NOMO-1 treated with dmso at 0.1 percent for 144 hours (cell line): Measurements from ENCODE around the gene KCTD1.

Experiments used
- DNase-seq: peaks from one replicate; lab custom pipeline; 2025; ENCODE audit not compliant: unreplicated experiment; lab: John Stamatoyannopoulos, UW

Gene KCTD1

DNA sequence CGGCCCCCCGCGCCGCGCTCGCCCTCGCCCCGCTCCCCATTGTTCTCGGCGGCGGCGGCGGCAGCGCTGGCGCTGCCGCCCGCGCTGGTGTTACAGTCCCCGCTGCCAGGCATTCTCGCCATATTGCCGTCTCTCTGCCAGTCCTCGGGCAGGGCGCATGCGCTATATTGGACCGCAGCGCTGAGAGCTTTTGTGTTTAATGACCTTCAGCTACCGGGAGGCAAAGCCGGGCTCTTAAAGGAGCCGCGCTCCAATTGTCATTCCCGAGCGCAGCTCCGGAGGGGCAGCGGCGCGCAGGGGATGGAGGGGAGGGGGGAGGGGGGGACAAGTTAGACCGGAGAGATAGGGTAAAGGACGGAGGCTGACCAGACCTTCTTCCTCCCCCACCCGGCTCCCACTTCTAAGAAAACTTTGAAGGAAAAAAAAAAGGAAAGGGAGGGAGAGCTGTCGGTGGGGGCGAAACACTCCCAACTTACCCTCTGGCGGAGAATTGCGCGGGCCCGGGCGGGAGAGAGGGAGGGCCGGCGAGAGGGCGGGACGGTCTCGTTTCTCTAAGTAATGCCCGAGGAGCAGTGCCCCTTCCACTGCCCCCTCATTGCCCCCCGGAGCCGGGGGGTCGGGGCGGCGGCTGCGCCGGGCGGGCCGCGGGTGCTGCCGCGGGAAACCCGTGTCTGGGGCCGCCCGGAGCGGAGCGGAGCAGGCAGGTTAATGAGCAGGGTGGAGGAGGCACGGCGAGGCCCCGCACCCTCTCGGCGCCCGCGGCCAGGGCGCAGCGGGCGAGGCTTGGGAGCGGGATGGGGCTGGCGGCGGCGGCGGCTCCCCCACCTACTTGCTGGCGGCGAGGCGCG is at the start of gene KCTD1:
Gene KCTD1, minus strand, starts transcription at position 139 of the 848 bp plus-strand sequence. Its CDS starts 17 bp downstream, at position 122.
- peak; percentile 53 for DNase-seq

DNA sequence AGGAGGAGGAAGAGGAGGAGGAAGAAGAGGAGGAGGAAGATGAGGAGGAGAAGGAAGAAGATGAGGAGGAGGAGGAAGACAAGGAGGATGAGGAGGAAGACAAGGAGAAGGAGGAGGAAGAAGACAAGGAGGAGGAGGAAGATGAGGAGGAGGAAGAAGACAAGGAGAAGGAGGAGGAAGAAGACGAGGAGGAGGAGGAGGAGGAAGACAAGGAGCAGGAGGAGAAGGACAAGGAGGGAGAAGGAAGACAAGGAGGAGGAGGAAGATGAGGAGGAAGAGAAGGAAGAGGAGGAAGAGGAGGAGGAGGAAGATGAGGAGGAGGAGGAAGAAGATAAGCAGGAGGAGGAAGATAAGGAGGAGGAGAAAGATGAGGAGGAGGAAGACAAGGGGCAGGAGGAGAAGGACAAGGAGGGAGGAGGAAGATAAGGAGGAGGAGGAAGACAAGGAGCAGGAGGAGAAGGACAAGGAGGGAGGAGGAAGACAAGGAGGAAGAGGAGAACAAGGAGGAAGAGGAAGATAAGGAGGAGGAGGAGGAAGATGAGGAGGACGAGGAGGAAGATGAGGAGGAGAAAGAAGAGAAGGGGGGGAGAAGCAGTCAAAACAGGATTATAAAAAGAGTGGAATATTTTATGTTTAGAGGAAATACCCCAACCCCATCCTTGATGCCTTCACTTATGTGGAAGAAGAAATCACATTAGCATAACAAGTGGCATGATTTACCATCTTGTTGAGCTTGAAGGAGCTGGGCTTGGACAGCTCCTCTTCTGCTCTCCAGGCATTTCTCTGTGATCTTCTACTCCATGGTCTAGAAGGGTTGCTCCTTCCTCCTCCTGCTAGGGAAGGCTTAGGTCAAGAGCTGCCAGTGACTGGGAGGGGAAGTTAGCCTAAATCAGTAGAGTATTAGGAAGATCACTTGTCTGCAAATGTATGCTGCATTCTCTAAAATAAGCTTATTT is 45.3 kb upstream of the KCTD1 start:
- DNase-seq = no peak

DNA sequence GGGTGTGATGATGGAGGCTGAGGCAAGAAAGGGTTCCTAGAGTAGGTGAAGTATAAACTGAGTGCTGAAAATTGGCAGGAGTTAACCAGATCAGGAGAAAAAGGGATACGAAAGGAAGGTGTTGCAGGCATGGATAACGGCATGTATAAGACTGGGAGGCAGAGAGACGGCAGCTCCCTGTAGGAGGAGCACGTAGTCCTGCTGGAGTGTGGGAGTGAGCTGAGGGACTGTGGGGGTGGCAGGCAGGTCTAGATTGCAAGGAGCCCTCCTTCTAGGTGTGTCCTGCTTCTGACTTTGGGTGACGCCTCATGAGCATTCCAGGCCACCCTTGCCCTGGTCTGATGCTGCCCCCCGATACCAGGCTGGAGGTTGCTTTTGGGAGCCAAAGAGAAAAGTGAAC is 36.4 kb upstream of the KCTD1 start:
- DNase-seq = no peak

DNA sequence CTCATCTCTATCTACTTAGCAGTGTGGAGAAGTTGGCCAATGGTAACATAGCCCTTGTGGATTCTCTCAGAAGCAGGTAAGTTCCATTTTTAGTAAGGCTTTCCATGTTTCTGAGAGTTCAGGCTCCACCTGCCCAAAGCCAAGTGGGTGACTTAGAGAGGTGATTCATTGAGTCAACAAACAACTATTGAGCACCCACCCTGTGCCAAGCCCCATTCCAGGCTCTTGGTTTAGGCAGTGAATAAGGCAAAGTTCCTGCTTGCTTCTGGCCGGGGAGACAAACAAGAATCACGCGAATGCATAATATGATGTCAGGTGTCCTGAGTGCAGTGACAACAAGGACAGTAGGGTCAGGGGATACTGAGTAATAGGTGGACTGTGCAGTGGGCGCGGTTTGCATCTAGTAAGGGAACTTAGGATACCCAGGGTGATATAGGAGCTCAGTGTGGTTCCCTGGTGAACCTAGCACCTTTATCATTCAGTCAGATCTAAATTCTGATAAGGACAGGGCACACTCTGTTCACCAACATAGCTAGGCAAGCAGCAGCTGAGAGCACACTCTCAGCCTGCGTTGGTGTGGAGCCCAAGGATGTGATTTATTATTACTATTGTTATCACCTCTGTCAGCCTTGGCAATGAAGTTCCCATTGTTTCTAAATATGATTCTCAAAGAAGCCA is 31.7 kb upstream of the KCTD1 start:
- no peak for DNase-seq

DNA sequence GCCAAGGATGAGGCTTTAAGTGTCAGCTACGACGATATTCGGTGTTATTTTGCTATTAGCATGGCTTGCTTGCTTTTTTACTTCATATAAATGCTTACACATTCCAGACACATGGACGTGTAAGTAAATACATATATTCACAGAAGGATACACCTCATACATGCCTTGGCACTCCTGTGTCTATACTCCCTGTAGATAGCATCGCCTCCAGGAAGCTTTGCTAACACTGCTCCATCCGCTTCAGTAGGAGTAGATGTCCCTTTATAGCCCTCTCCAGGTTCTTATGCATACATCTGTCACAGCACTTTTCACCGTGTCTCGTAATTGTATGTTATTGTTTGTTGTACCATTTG is 27.5 kb upstream of the KCTD1 start:
- no peak for DNase-seq

DNA sequence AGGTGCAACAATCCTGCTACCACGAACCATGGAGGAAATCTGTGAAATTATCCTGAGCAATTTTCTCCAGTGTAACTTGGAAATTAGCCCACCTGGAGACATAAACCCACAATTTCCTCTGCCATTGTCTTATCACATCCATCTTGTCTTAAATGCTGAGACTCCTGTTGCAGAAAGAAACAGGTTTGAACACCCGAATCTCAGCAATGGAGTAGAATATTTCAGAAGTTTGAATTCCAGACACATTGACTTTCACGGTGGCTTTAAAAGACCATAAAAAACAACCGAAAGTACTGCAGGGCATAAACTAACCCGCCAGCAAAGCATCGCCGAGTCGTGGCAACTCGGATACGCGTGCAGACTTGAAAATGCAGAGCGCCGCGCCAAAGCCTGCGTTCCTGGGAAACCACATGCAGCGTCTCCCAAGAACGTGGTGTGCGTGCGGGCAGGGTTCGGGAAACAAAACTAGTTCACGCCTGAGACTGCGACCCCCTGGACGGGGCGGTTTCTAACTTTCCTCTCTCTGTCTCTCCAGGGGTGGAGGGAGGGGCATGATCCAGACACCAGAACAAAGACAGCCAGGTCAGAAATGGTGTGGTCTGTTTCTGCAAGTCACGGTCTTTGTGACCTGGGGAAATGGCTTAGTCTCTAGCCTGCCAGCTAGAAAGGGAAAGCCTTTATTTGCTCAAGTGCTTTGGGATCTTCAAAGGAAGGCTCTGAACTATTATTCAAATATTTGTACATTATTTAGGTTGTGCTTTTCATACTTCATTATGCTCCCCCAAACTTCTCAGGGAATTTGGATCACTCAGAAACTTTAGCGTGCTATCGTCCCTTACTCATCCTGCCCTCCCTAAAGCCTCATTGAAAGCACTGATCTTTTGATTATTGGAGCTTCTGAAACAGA is 26.9 kb upstream of the KCTD1 start:
- no peak for DNase-seq

DNA sequence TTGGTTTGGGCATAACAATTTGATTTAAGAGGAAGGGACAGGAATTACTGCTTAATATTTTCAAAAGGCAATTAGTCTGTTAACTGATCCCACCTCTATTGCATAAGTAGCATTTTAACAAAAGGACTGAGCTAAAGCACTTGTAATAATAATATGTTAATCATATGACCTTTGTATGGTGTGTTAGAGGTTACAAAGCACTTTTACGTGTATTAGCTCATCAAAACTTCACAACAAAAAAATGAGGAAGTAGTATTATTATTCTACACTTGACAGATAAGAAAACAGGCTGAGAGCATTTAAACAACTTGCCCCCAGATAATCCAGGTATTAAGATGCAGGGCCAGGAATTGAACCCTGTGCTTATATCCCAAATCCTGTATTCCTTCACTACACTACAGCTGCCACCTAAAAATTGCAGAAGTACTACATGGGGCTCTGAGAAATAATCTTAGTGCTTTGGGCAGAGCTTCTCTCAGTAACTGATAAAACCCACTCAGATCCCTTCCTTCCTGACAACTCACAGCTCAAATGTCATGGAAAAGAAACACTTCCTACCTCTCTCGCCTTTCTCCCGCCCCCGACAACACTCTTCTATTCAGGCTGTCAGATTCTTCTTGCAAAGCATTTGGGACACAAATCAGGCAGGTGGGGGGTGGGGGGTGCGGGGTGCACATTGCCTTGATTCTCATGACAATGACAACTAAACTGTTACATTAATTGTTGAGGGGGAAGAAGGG is 20.7 kb upstream of the KCTD1 start:
- DNase-seq = no peak

DNA sequence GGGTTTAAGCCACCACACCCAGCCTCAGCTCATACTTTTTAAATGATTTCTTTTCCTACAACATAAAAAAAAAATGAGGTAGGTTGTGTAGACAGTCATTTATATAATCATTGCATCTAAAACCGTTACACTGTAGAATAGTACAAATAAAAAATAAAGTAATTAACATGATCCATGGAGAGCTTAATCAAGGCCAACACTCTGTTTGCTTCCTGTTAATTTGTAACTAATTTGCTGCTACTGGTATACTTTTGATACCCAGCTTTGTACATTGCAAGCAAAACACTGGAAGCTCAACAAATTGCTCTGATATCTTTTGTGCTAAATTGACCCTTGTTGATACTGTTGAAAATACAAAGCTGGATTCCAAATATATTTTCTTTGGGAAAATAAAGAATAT is 20.2 kb upstream of the KCTD1 start:
- DNase-seq = no peak

DNA sequence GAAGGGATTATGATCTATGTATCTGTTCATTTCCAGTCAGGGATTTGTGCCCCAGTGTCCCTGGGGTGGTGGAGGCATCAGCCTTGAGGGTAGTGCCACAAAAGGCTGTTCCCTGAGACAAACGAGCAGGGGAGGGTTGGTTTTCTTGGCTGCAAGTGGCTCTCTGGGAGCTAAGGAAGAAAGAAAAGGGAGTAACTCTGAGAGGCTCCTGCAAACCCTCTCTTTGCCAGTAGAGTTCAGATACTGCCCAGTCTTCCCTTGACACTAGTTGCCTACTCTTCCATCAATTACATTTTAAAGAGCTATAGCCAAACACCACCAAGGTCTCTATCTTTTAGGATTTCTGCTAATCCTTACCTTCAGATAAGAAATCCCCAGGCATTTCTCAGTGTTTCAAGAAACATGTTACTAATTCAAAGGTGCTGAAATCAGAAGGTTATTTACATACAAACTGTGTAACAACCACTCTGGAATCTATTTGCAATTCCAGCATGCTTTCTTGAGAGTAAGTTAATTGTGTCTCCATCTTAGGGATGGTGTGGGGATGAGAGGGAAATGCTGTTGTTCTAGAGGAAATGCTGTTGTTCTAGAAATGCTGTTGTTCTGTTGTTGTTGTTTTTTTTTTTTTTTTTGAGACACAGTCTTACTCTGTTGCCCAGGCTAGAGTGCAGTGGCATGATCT is 18.7 kb upstream of the KCTD1 start:
- DNase-seq = no peak

DNA sequence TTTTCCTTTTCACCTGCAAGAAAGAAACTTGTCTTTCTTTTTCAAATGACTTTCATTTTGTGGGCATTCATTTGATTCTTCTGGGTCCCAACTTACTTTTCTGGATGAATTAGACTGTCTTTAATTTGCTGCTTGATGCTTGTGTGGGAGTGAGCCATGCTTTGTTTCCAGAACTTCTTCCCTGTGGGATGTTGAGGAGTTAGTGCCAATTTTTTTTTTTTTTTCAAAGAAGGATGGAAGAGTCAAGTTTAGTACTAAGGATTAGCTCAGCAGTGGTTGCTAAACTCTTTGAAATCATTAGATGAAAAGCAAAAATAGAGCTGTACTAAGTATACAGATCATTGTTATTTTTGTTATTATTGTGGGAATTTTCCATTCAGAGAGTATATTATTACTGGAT is 17.2 kb upstream of the KCTD1 start:
- DNase-seq = no peak

DNA sequence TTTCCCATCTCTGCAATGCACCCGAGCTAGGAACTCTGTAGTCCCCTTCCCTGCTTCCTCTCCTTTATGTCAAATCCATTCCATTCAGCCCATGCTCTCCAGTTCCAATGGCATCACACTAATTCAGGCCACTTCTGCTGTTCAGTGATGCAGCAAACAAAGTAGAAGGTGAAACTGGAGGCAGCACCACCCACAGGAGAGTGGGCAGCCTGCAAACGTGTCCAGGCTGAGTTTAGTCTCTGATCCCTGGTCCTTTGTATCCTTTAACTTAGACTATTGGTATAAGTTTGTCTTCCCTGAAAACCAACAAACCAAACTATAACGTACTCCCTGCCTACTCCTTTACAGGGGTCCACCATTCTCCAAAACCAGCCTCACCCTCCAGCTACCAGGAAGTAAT is 14.7 kb upstream of the KCTD1 start:
- DNase-seq = no peak

DNA sequence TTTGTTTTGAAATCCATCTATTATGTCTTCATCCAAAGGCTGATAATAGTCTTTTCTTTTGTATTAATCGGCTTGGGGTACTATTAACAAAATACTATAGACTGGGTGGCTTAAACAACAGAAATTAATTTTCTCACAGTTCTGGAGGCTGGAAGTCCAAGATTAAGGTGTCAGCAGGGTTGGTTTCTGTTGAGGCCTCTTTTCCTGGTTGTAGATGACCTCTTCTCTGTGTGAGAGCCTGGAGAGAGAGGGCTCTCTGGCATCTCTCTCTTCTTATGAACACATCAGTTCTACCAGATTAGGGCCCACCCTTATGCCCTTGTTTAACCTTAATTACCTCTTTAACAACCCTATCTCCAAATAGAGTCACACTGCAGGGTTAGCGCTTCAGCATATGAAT is 14.2 kb upstream of the KCTD1 start:
- no peak for DNase-seq

DNA sequence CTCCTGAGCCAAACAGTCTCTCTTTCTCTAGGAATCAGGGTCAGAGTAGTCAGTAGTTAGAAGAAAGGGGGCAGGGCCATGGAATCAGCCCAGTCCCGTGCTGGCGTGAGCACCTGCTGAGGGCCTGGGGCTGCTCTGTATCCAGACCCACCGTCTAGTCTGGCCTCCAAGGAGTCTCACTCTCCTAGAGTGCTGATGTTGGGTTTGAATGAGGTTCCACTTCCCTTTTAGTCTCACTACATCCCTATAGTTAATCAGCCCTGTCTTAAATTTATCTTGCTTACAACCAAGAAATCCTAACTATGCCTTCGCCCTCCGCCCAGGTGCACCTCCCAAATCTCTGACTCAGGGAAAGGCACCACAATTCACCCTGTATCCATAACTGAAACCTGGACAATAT is 13.4 kb upstream of the KCTD1 start:
- no peak for DNase-seq

DNA sequence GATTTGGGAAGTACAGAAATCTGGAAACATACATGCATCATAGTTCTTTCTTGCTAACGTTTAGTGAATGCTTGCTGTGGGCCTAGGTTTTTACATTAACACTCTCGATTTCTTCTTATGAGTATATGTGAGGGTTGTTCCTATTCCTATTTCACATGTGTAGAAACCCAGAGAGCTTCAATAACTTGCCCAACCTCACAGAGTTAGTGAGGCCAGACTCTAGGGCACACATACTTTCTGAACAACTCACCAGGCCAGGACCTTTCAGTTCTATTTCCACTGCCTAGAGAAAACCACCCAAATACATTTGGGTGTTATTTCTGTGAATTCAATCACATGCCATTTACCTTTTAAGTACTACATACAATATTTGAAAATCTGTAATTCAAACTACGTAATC is 8.2 kb upstream of the KCTD1 start:
- no peak for DNase-seq

DNA sequence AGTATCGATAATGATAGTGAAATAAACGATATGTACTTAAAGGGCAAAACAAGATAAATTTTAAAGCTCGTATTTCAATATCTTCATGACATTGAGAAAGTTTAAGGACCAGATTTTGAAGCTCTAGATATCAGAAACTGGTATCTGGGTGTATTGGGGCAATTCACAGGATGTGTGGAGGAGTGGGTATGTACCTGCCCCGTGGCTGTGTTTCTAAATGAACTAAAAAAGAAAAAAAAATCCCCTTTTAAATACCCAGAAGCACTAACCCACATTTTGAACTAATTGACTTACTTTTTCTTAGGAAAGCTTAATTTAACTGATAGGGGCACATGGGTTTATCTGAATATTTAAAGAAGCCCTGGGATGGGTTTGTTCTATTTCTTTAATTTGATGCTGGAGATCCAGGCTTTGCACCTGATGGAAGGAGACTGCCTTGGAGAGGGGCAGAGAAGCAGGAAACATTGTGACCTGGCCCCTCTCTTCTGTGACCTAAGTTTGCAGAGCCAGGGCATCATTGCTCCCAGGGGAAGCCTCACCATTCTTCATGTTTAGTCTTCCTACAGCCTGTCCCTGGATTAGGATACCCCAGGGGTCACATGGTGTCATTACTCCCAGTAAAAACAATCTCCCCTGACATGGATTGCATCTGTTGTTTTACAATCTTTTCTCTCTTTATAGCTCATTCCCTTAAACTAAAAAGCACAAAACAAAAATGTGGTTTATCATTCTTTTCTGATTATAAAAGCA is 7.6 kb upstream of the KCTD1 start:
- DNase-seq = no peak

DNA sequence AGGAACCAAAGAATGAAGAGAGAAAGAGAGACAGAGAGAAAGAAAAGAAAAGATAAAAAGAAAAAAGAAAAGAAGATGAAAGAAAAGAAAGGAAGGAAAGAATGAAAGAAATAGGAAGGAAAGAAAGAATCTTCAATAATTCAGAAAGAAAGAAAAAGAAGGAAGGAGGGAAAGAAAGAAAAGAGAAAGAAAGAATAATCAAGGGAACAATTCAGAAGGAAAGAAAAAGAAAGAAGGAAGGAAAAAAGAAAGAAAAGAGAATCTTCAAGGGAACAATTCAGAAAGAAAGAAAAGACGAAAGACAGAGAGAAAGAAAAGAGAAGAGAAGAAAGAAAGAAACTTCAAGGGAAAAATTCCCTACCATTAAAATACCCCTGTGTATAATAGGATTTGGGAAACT is 5.6 kb upstream of the KCTD1 start:
- no peak for DNase-seq

DNA sequence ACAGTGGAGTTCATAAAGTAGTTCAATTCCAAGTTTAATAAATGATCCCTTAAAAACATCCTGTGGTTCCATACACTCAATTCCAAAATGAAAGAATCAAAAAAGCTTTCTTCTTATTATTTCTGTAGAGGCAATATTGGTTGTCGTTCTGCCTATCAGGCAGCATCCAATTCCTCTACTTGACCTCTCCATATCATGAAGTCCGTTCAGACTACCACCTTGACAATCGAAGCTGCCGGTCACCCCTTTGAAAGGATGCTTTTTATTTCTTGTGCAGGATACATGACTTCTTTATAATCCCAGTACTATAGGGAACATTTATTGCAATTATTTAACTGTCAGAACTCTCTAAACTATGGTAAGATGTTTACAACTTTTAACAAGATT is 3.3 kb upstream of the KCTD1 start:
- no peak for DNase-seq

DNA sequence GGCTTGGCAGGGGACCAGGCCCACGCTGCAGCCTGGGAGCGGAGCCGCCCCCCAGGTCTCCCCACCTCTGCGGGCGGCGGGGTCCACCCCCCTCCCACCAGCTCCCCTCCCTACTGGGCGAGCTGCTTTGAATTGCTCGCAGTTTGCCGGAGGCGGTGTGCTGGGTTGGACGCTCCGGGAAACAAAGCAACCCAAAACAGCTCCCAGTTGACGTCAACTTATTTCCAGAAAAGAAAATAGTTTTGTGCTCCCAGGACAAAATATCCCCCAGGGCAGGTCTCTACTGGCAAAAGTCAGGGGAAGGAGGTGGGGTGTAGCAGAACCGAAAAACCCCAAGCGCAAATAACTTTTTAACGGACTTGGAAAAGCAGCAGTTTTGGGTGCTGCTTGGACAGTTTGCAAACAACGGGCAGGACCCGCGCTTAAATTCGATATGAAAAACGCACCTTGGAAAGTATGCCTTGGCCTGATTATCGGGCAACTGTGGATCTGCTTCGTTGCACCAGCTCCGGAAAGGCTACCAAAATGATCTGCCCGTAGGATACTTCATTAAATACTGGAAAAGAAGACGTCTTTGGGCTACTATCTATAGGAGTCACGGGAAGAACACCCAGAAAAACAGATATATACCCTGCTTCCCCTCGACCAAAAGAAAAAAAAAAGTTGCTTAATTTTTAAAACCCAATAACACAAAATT is 2.8 kb upstream of the KCTD1 start:
- DNase-seq = no peak
